Lower lobe of right lung (tissue), 2 donors: ENCODE measurements around the gene INO80. TPM values are rescaled to one million over a fixed set of nuclear protein-coding genes. Genes with fewer than 3 reads are reported as not detected.

ENCODE experiments used
- ATAC-seq, 2 donors: fragments of 200-7000 bp; cut with Tn5 transposase; one replicate each; pipeline ENCODE4 v1.9.1; 2020 to 2022; ENCODE audit warnings: mild to moderate bottlenecking in 2 of 2, moderate library complexity in 2 of 2
- DNase-seq: peaks from one replicate; pipeline ENCODE4 v3.0.0-alpha.2; 2020
- H3K27ac ChIP-seq: fragments of 200-600 bp; one replicate; pipeline ENCODE4 v1.8.0; 2022
- H3K27me3 ChIP-seq: fragments of 200-600 bp; one replicate; pipeline ENCODE4 v1.8.0; 2022; ENCODE audit warnings: low read depth
- H3K36me3 ChIP-seq: fragments of 200-600 bp; one replicate; pipeline ENCODE4 v1.8.0; 2022; ENCODE audit warnings: mild to moderate bottlenecking
- H3K4me1 ChIP-seq: fragments of 200-600 bp; one replicate; pipeline ENCODE4 v1.8.0; 2022
- H3K4me3 ChIP-seq: fragments of 200-600 bp; one replicate; pipeline ENCODE4 v1.8.0; 2022; ENCODE audit warnings: mild to moderate bottlenecking
- H3K9me3 ChIP-seq: fragments of 200-600 bp; one replicate; pipeline ENCODE4 v1.8.0; 2022
- intact Hi-C: fragments of 100-400 bp; cut with DNase I; formaldehyde crosslinking; loops from one replicate; pipeline ENCODE4 v1.11.0; 2022
- total RNA-seq: library from RNA; stranded (reverse); fragmentation: NEBNext Ultra II Directional; extraction: Animal tissue kit (Norgen Biotek cat#: 25700); gene quantifications from one replicate; pipeline ENCODE4 v1.2.1, GENCODE V29; 2021
- TF ChIP-seq, protein P1 (sequence below): fragments of 200-600 bp; IDR thresholded peaks from one replicate; pipeline ENCODE4 v1.8.0; 2022; ENCODE audit warnings: antibody characterized with exemption, mild to moderate bottlenecking
- donor health status: DM: no; HTN: yes; CAD: no; lungs with severe emphysema.

The INO80 gene
- total RNA-seq, 1 donor from 2014 or later: 25.0 TPM

GRCh38 chr15:41066516-41066915 is 49.6 kb downstream of the INO80 start:
- Histone ChIP-seq H3K27me3 (no peaks in the 10 kb centered on the region), H3K4me1 (no peaks in the 10 kb centered on the region), H3K27ac (no peak overlapping the region), H3K9me3 (peaks cover 10% of the 10 kb centered on the region), H3K36me3 (peaks cover 95% of the 10 kb centered on the region), H3K4me3 (no peak overlapping the region)
- TF ChIP-seq, protein P1, sequence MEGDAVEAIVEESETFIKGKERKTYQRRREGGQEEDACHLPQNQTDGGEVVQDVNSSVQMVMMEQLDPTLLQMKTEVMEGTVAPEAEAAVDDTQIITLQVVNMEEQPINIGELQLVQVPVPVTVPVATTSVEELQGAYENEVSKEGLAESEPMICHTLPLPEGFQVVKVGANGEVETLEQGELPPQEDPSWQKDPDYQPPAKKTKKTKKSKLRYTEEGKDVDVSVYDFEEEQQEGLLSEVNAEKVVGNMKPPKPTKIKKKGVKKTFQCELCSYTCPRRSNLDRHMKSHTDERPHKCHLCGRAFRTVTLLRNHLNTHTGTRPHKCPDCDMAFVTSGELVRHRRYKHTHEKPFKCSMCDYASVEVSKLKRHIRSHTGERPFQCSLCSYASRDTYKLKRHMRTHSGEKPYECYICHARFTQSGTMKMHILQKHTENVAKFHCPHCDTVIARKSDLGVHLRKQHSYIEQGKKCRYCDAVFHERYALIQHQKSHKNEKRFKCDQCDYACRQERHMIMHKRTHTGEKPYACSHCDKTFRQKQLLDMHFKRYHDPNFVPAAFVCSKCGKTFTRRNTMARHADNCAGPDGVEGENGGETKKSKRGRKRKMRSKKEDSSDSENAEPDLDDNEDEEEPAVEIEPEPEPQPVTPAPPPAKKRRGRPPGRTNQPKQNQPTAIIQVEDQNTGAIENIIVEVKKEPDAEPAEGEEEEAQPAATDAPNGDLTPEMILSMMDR: no peak
- no peak for DNase-seq
- ATAC-seq: no peak
- intact Hi-C loops: no loop called here

- no peak for ATAC-seq
- no peak for DNase-seq
- H3K9me3 ChIP-seq: peaks cover 11% of the 10 kb centered on the region
- H3K27ac ChIP-seq: no peak overlapping the region
- no peak overlapping the region for H3K4me3 ChIP-seq
- peaks cover 95% of the 10 kb centered on the region for H3K36me3 ChIP-seq
- H3K27me3 ChIP-seq: no peaks in the 10 kb centered on the region
- H3K4me1 ChIP-seq: no peaks in the 10 kb centered on the region
- intact Hi-C loops: no loop called here
- TF ChIP-seq, protein P1: no peak
Measured at GRCh38 chr15:41061667-41062066, 54.4 kb downstream of the INO80 start.

DNA sequence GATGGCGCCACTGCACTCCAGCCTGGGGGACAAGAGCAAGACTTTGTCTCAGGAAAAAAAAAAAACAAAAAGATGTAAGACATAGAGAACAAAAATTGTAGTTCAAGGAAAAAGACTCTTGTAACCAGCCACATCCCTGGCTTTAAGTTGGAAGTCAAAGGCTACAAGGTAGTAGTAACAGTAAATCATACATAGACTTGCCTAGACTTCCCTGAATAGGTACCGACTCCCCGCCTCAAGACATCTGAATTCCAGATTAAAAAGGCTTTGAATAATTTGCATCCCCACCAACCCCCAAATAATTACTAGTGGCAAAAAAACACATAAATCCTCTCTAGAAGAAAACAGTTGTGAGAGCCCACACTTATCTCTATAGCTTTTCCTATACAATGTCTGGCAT is 55.6 kb downstream of the INO80 start:
- H3K36me3 ChIP-seq: peaks cover 95% of the 10 kb centered on the region
- no peaks in the 10 kb centered on the region for H3K27me3 ChIP-seq
- ATAC-seq: no peak

DNA sequence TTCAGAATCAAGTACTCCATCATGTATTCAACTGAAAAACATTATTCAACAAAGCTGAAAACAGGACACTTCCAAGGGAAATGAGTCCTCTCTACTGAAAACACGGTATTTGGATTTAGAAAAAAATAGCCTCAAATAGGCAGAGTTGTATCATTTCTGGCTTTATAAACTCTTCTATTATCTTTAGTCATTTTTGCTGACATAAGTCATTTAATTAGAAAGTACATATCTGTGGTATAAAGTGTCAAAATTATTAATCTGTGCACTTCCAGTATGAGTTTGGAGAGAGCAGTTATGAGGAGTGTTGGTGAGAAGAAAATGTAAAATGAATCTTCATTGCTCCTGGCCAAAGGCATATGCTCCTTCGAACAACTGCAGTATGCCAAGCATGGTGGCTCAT is 59.3 kb downstream of the INO80 start:
- Histone ChIP-seq H3K4me1 (no peaks in the 10 kb centered on the region), H3K36me3 (peaks cover 100% of the 10 kb centered on the region), H3K9me3 (peaks cover 4% of the 10 kb centered on the region), H3K27ac (no peak overlapping the region), H3K4me3 (no peak overlapping the region), H3K27me3 (no peaks in the 10 kb centered on the region)
- DNase-seq (no peak), ATAC-seq (no peak)
- intact Hi-C loops: no loop called here
- TF ChIP-seq, protein P1: no peak

More for the DNA sequence above, 55.6 kb downstream of the INO80 start:
- no peak overlapping the region for H3K4me3 ChIP-seq
- no peaks in the 10 kb centered on the region for H3K4me1 ChIP-seq
- DNase-seq: no peak
- intact Hi-C loops: no loop called here
- no peak overlapping the region for H3K27ac ChIP-seq
- TF ChIP-seq, protein P1: no peak
- H3K9me3 ChIP-seq: peaks cover 11% of the 10 kb centered on the region

DNA sequence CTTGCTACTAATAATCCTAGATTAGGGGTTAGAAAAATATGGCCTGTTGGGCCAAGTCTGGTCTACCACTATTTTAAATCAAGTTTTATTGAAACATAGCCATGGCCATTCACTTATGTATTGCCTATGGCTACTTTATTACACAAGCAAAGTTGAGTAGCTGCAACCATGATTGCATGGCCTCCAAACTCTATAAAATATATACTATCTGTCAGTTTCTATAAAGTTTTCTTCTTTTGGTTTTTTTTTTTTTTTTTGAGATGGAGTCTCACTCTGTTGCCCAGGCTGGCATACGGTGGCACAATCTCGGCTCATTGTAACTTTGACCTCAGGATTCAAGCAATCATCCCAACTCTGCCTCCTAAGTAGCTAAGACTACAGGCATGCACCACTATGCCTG is 60.4 kb downstream of the INO80 start:
- no peaks in the 10 kb centered on the region for H3K9me3 ChIP-seq
- H3K4me1 ChIP-seq: no peaks in the 10 kb centered on the region
- ATAC-seq (no peak), DNase-seq (no peak)
- intact Hi-C loops: no loop called here
- H3K27ac ChIP-seq: no peak overlapping the region
- H3K27me3 ChIP-seq: no peaks in the 10 kb centered on the region
- peaks cover 100% of the 10 kb centered on the region for H3K36me3 ChIP-seq
- TF ChIP-seq, protein P1: no peak
- H3K4me3 ChIP-seq: no peak overlapping the region

DNA sequence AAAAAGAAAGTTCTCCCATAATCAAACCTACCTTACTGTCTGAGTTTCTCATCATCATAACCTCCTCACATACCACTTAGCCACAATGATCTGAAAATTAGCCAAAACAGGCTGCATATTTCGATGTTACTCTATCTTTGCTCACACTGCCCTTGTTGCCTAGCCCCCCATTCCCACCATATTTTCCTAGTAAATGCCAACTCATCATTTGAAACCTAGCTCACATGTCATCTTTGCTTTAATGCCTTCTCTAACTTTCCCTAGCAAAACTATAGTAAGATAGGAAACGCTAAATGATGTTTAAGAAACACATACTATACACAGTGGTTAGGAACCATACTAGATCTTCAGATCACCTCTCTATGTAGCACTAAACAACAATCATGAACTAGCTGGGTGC is 64.9 kb downstream of the INO80 start:
- intact Hi-C loops: no loop called here
- Histone ChIP-seq H3K9me3 (no peaks in the 10 kb centered on the region), H3K4me1 (no peaks in the 10 kb centered on the region), H3K27me3 (no peaks in the 10 kb centered on the region), H3K27ac (no peak overlapping the region), H3K4me3 (no peak overlapping the region), H3K36me3 (peaks cover 100% of the 10 kb centered on the region)
- DNase-seq (no peak), ATAC-seq (no peak)
- TF ChIP-seq, protein P1: no peak
